Mucosa of descending colon (tissue), 3 donors: Measurements from ENCODE around the gene WNT10A. TPM values are rescaled to one million over a fixed set of nuclear protein-coding genes. Genes with fewer than 3 reads are reported as not detected.
A peak's percentile ranks its signal among the peaks of the same experiment; 100 is the strongest.

ENCODE experiments used
- ATAC-seq: fragments of 200-7000 bp; cut with Tn5 transposase; one replicate; pipeline ENCODE4 v1.9.1; 2020; ENCODE audit warnings: mild to moderate bottlenecking, moderate library complexity
- DNase-seq, 3 donors: peaks; one replicate each; pipeline ENCODE4 v3.0.0-alpha.2; 2020
- H3K36me3 ChIP-seq: fragments of 200-600 bp; one replicate; pipeline ENCODE4 v1.8.0; 2021; ENCODE audit warnings: low read depth, mild to moderate bottlenecking
- H3K4me1 ChIP-seq: fragments of 200-600 bp; one replicate; pipeline ENCODE4 v1.8.0; 2021; ENCODE audit warnings: low read depth, mild to moderate bottlenecking
- H3K4me3 ChIP-seq: fragments of 200-600 bp; one replicate; pipeline ENCODE4 v1.8.0; 2021; ENCODE audit warnings: mild to moderate bottlenecking
- H3K9me3 ChIP-seq: fragments of 200-600 bp; one replicate; pipeline ENCODE4 v1.8.0; 2021; ENCODE audit warnings: mild to moderate bottlenecking
- CTCF ChIP-seq: fragments of 200-600 bp; IDR thresholded peaks from one replicate; pipeline ENCODE4 v1.8.0; 2022; ENCODE audit warnings: antibody characterized with exemption, mild to moderate bottlenecking
- intact Hi-C, 2 donors: fragments of 100-400 bp; cut with DNase I in 1 of 2; cut with micrococcal nuclease in 1 of 2; formaldehyde crosslinking; loops; one replicate each; pipeline versions ENCODE4 v1.11.0 to v1.11.1; 2022; cut with DNase I, micrococcal nuclease
- long read RNA-seq, 2 donors: library from polyadenylated mRNA; unstranded; transcript quantifications; one replicate each; pipeline ENCODE4 v2.0.0, GENCODE V29; 2019 to 2021
- total RNA-seq, 3 donors: library from RNA; stranded (reverse); fragmentation: NEBNext Ultra II Directional in 2 of 3; extraction: Animal tissue kit (Norgen Biotek cat#: 25700) in 2 of 3; gene quantifications; one replicate each; pipeline versions ENCODE4 v1.2.1 to v1.2.4, GENCODE V29; 2021 to 2023
- donor health status: DM: no; HTN: no; CAD: no; lungs with moderate emphysema.
- donor health status: DM: no; HTN: no; CAD: no.
- donor health status: DM: no; HTN: yes; CAD: no.

The WNT10A gene
- 1 to 10 TPM in 1 of 3 donors, under 1 TPM in 2; 0.17 to 1.1 (median 0.22) TPM for total RNA-seq
- long read RNA-seq, donor 1, partial matches to known transcripts = 0 of 2 reads
- long read RNA-seq, donor 1, other reads (novel, unspliced or antisense) = 0 of 2 reads
- long read RNA-seq, donor 2 = 0 reads

- TF ChIP-seq CTCF = no peak
- Histone ChIP-seq H3K36me3 (no peaks in the 10 kb centered on the region), H3K4me3 (no peak within 1 kb of the TSS), H3K4me1 (peaks cover 14% of the 10 kb centered on the region), H3K9me3 (no peaks in the 10 kb centered on the region)
- DNase-seq = peak; percentile 62 to 91 (median 74)
- intact Hi-C loops = no loop called here
- ATAC-seq = peak; percentile 71
These were observed at the start of gene WNT10A for GRCh38 chr2:218880102-218880858. WNT10A (plus strand) TSS chr2:218880852; CDS start chr2:218880996, 144 bp downstream.

GRCh38 chr2:218831378-218831990 lies 49.2 kb upstream of the WNT10A start, which contains the start of gene PRKAG3:
PRKAG3 (minus strand) TSS chr2:218831803.
- no peaks in the 10 kb centered on the region for H3K4me1 ChIP-seq
- intact Hi-C loops = no loop called here
- ATAC-seq = no peak
- H3K36me3 ChIP-seq = no peaks in the 10 kb centered on the region
- no peak for TF ChIP-seq CTCF
- no peak within 1 kb of the TSS for H3K4me3 ChIP-seq
- DNase-seq = no peak
- no peaks in the 10 kb centered on the region for H3K9me3 ChIP-seq

- Histone ChIP-seq H3K4me1 (no peaks in the 10 kb centered on the region), H3K4me3 (no peak overlapping the region), H3K36me3 (no peaks in the 10 kb centered on the region), H3K9me3 (no peaks in the 10 kb centered on the region)
- intact Hi-C loops = no loop called here
- DNase-seq (no peak), ATAC-seq (no peak)
- no peak for TF ChIP-seq CTCF
These were observed 48.6 kb upstream of the WNT10A start for GRCh38 chr2:218832081-218832480.

GRCh38 chr2:218832520-218832919 lies 48.1 kb upstream of the WNT10A start:
- H3K9me3 ChIP-seq = no peaks in the 10 kb centered on the region
- no peaks in the 10 kb centered on the region for H3K36me3 ChIP-seq
- H3K4me1 ChIP-seq = no peaks in the 10 kb centered on the region
- TF ChIP-seq CTCF = no peak
- DNase-seq (no peak), ATAC-seq (peak; percentile 34)
- intact Hi-C loops = no loop called here
- no peak overlapping the region for H3K4me3 ChIP-seq

GRCh38 chr2:218833023-218833609 lies 47.5 kb upstream of the WNT10A start:
- TF ChIP-seq CTCF = no peak
- Histone ChIP-seq H3K9me3 (no peaks in the 10 kb centered on the region), H3K4me3 (no peak overlapping the region), H3K4me1 (no peaks in the 10 kb centered on the region), H3K36me3 (no peaks in the 10 kb centered on the region)
- DNase-seq (no peak), ATAC-seq (no peak)
- intact Hi-C loops = no loop called here
